MCF 10A (cell line): ENCODE data around the gene ISY1. TPM values are rescaled to one million over a fixed set of nuclear protein-coding genes. Genes with fewer than 3 reads are reported as not detected.

Experiments used
- BruUV-seq: library from RNA; stranded (reverse); fragments of 400-500 nt; replicated peaks from 2 replicates; lab custom pipeline; 2021; lab: Mats Ljungman, UMichigan
- CTCF ChIA-PET: fragments of 300-600 bp; sonication (Branson Sonifier 250); formaldehyde crosslinking; extraction: SDS; loops from one replicate; lab custom pipeline; 2021; ENCODE audit warnings: antibody characterized with exemption, inconsistent platforms; lab: Yijun Ruan, JAX
- POLR2A ChIA-PET: fragments of 300-600, 350-650 bp; sonication (Branson Sonifier 250); formaldehyde crosslinking; extraction: SDS; loops from one replicate; lab custom pipeline; 2020; ENCODE audit warnings: antibody characterized with exemption, inconsistent platforms; lab: Yijun Ruan, JAX
- DNase-seq: peaks from one replicate; pipeline ENCODE4 v3.0.0-alpha.2; 2018; ENCODE audit not compliant: unreplicated experiment
- H3K27ac Mint-ChIP-seq: one replicate; pipeline ENCODE4 v1.8.0; 2022; ENCODE audit warnings: mild to moderate bottlenecking, low read depth, mixed read lengths; ENCODE audit not compliant: unreplicated experiment
- H3K27me3 Mint-ChIP-seq: one replicate; pipeline ENCODE4 v1.8.0; 2022; ENCODE audit warnings: mixed read lengths; ENCODE audit not compliant: insufficient read depth, unreplicated experiment
- H3K36me3 Mint-ChIP-seq: one replicate; pipeline ENCODE4 v1.8.0; 2022; ENCODE audit warnings: mild to moderate bottlenecking, moderate library complexity, mixed read lengths; ENCODE audit not compliant: insufficient read depth, unreplicated experiment
- H3K4me1 Mint-ChIP-seq: one replicate; pipeline ENCODE4 v1.8.0; 2022; ENCODE audit warnings: mixed read lengths; ENCODE audit not compliant: insufficient read depth, unreplicated experiment
- H3K4me3 Mint-ChIP-seq: one replicate; pipeline ENCODE4 v1.8.0; 2022; ENCODE audit warnings: mild to moderate bottlenecking, moderate library complexity, mixed read lengths; ENCODE audit not compliant: unreplicated experiment
- H3K9me3 Mint-ChIP-seq: one replicate; pipeline ENCODE4 v1.8.0; 2022; ENCODE audit warnings: mixed read lengths; ENCODE audit not compliant: unreplicated experiment
- intact Hi-C: fragments of 100-400 bp; cut with micrococcal nuclease; formaldehyde crosslinking; loops from 2 replicates; pipeline ENCODE4 v1.14.1; 2022
- total RNA-seq: library from RNA; stranded (reverse); gene quantifications from 2 replicates; pipeline ENCODE4 v1.2.3, GENCODE V29; 2022
- TF ChIP-seq, protein P1 (sequence below): fragments of 200-600 bp; IDR thresholded peaks from one replicate; pipeline ENCODE4 v1.8.0; 2022; ENCODE audit warnings: antibody characterized with exemption, mild to moderate bottlenecking; ENCODE audit not compliant: unreplicated experiment

ISY1 gene
- total RNA-seq, 1 experiment from 2014 or later = 52.5 TPM

DNA sequence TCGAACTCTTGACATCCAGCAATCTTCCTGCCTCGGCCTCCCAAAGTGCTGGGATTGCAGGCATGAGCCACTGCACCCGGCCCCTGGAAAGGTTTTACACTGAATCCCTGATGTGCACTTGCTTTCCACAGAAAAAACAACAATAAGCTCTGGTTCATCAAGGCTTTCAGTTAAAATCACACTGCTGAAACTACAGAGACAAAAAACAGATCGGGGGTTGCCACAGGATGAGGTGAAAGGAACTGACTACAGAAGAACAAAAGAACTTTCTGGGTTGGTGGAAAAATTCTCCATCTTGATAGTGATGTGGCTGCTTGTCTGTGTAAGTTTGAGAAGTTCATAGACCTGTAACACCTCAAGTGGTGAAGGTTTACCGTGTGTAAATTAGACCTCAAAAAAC, 42.1 kb downstream of the ISY1 start:
- BruUV-seq = no TSS peak
- Mint-ChIP-seq H3K9me3 (no peaks in the 10 kb centered on the region), H3K27me3 (no peaks in the 10 kb centered on the region), H3K27ac (no peak overlapping the region), H3K4me3 (peak overlapping the region; percentile 77), H3K36me3 (peaks cover 17% of the 10 kb centered on the region), H3K4me1 (peaks cover 26% of the 10 kb centered on the region)
- ChIA-PET CTCF (interaction anchor here (0.6 to 7.4 kb wide), 6 partner anchors 10 to 281 kb away, joined by 3 to 67 read pairs (median 4); no protein-coding TSS in a partner anchor), POLR2A (interaction anchor here (0.8 to 4.7 kb wide), 4 partner anchors 26 to 66 kb away, joined by 3 to 33 read pairs (median 16); no protein-coding TSS in a partner anchor)
- no peak for DNase-seq
- TF ChIP-seq, protein P1, sequence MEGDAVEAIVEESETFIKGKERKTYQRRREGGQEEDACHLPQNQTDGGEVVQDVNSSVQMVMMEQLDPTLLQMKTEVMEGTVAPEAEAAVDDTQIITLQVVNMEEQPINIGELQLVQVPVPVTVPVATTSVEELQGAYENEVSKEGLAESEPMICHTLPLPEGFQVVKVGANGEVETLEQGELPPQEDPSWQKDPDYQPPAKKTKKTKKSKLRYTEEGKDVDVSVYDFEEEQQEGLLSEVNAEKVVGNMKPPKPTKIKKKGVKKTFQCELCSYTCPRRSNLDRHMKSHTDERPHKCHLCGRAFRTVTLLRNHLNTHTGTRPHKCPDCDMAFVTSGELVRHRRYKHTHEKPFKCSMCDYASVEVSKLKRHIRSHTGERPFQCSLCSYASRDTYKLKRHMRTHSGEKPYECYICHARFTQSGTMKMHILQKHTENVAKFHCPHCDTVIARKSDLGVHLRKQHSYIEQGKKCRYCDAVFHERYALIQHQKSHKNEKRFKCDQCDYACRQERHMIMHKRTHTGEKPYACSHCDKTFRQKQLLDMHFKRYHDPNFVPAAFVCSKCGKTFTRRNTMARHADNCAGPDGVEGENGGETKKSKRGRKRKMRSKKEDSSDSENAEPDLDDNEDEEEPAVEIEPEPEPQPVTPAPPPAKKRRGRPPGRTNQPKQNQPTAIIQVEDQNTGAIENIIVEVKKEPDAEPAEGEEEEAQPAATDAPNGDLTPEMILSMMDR = no peak
- intact Hi-C loops = no loop called here

DNA sequence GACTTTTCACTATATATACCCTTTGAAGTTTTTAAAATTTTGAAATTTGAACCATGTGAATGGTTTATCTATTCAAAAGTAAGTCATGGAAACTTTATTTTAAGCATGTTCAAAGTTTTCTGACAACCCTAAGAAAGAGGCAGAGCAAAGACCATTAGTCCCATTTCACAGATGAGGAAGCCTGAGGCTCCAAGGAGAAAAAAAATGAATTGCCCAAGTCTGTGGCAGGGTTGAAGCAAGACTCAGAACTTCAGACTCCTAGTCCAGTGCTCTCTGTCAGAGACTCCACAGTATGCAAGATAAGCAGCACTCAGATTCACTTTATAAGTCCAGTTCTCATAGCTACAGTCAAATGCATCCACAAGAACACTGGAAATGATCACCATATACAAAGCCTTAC, 43.7 kb downstream of the ISY1 start:
- Mint-ChIP-seq H3K4me1 (peaks cover 11% of the 10 kb centered on the region), H3K36me3 (peaks cover 11% of the 10 kb centered on the region), H3K4me3 (no peak overlapping the region), H3K9me3 (no peaks in the 10 kb centered on the region), H3K27ac (no peak overlapping the region), H3K27me3 (no peaks in the 10 kb centered on the region)
- DNase-seq = no peak
- CTCF ChIA-PET = interaction anchor here (0.6 to 7.4 kb wide), 3 partner anchors 10 to 128 kb away, joined by 3 to 67 read pairs (median 4); no protein-coding TSS in a partner anchor
- POLR2A ChIA-PET = no interaction called here
- TF ChIP-seq, protein P1 = no peak
- intact Hi-C loops = no loop called here
- no TSS peak for BruUV-seq

DNA sequence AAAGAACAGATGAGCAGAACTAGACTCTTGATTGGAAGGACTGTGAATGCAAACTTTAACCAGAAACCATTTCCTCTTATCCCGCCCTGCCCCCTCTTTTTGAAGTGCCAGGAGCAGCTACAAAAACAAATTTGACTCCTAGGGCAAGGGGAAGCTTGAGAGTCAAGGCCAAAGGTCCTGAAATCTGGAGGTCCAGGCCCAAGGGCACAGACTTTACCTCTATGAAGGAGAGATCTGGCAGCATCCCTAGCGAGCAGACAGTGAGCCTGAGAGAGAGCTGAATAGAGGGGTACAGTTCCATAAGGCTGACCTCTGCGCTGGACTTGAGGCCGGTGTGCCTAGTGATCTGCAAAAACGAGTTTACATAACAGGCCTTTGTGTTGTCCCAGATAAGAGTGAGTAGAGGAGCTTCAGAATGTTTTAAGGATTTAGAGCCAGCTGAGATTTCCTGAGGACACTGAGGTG, 44.3 kb downstream of the ISY1 start:
- ChIA-PET POLR2A (interaction anchor here (0.6 to 1.7 kb wide), 2 partner anchors 63 to 232 kb away, joined by 3 to 4 read pairs; no protein-coding TSS in a partner anchor), CTCF (interaction anchor here (0.6 to 0.9 kb wide), 2 partner anchors 79 to 104 kb away, joined by 3 read pairs; no protein-coding TSS in a partner anchor)
- intact Hi-C loops = no loop called here
- DNase-seq = no peak
- H3K4me1 Mint-ChIP-seq = peaks cover 11% of the 10 kb centered on the region
- TF ChIP-seq, protein P1 = no peak
- no peak overlapping the region for H3K4me3 Mint-ChIP-seq
- H3K27ac Mint-ChIP-seq = peak overlapping the region; percentile 44
- H3K9me3 Mint-ChIP-seq = no peaks in the 10 kb centered on the region
- peaks cover 11% of the 10 kb centered on the region for H3K36me3 Mint-ChIP-seq
- no TSS peak for BruUV-seq
- no peaks in the 10 kb centered on the region for H3K27me3 Mint-ChIP-seq

DNA sequence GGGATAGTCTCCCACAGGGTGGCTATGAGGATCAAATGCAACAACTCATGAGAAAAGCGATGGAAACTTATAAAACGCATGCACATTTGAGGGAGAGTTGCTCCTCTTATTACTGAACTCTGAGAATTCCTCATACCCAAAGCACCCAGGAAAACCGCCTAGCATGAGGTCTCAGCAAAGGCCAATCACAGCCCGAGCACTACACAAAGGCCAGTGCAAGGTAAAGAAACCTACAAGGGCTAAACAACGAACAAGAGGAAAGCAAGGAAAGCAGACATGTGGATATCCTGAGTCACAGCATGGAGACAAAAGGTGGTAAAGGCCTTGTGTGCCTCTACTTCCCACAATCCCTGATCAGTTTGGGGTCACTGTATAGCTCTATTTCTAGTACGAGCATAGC, 46.4 kb downstream of the ISY1 start:
- POLR2A ChIA-PET = no interaction called here
- Mint-ChIP-seq H3K4me1 (peaks cover 7% of the 10 kb centered on the region), H3K27ac (no peak overlapping the region), H3K4me3 (no peak overlapping the region), H3K36me3 (peaks cover 20% of the 10 kb centered on the region), H3K27me3 (no peaks in the 10 kb centered on the region), H3K9me3 (no peaks in the 10 kb centered on the region)
- TF ChIP-seq, protein P1 = no peak
- intact Hi-C loops = no loop called here
- no TSS peak for BruUV-seq
- no peak for DNase-seq
- CTCF ChIA-PET = interaction anchor here (0.7 kb wide), 1 partner anchor 491 kb away, joined by 3 read pairs; no protein-coding TSS in a partner anchor
